NCI-H146 treated with DMSO at 0.1 percent for 48 hours (cell line): ENCODE data around the gene ZBTB38.

Experiments used
- DNase-seq: peaks from one replicate; lab custom pipeline; 2025; ENCODE audit not compliant: unreplicated experiment; lab: John Stamatoyannopoulos, UW

Gene ZBTB38

GRCh38 chr3:141401573-141402475 lies 33.5 kb downstream of the ZBTB38 start:
- DNase-seq, result peak; percentile 35

- DNase-seq, result peak; percentile 26
Observed at GRCh38 chr3:141402476-141403171, 34.3 kb downstream of the ZBTB38 start.

GRCh38 chr3:141403576-141403975 lies 35.3 kb downstream of the ZBTB38 start:
- DNase-seq, result no peak

GRCh38 chr3:141405025-141405424 lies 36.7 kb downstream of the ZBTB38 start:
- DNase-seq, result no peak

- DNase-seq, result no peak
Observed at GRCh38 chr3:141405591-141405990, 37.3 kb downstream of the ZBTB38 start.

- no peak for DNase-seq
Observed at GRCh38 chr3:141406265-141406664, 38.0 kb downstream of the ZBTB38 start.

- DNase-seq, result no peak
Observed at GRCh38 chr3:141407047-141407446, 38.7 kb downstream of the ZBTB38 start.

GRCh38 chr3:141407825-141408224 lies 39.5 kb downstream of the ZBTB38 start:
- DNase-seq, result no peak

- no peak for DNase-seq
Observed at GRCh38 chr3:141408596-141408995, 40.3 kb downstream of the ZBTB38 start.

- DNase-seq, result no peak
Observed at GRCh38 chr3:141409940-141410241, 41.6 kb downstream of the ZBTB38 start.

GRCh38 chr3:141410408-141410807 lies 42.1 kb downstream of the ZBTB38 start:
- DNase-seq, result peak; percentile 94

GRCh38 chr3:141410846-141411245 lies 42.5 kb downstream of the ZBTB38 start:
- no peak for DNase-seq

- DNase-seq, result peak; percentile 45
Observed at GRCh38 chr3:141411251-141411771, 43.0 kb downstream of the ZBTB38 start.

- peak; percentile 59 for DNase-seq
Observed at GRCh38 chr3:141412087-141412935, 44.0 kb downstream of the ZBTB38 start.

- DNase-seq, result peak; percentile 45
Observed at GRCh38 chr3:141412936-141413354, 44.6 kb downstream of the ZBTB38 start.

GRCh38 chr3:141413391-141413790 lies 45.1 kb downstream of the ZBTB38 start:
- DNase-seq, result no peak

GRCh38 chr3:141413801-141414689 lies 45.7 kb downstream of the ZBTB38 start:
- DNase-seq, result no peak

- DNase-seq, result no peak
Observed at GRCh38 chr3:141414800-141415462, 46.6 kb downstream of the ZBTB38 start.

- DNase-seq, result no peak
Observed at GRCh38 chr3:141415953-141416352, 47.6 kb downstream of the ZBTB38 start.
